ENCODE results near the gene TOR3A. TPM values are rescaled to one million over a fixed set of nuclear protein-coding genes. Genes with fewer than 3 reads are reported as not detected.

TOR3A gene
- total RNA-seq, 4 donors from 2014 or later = 19.2 to 42.9 (median 33.9) TPM

DNA sequence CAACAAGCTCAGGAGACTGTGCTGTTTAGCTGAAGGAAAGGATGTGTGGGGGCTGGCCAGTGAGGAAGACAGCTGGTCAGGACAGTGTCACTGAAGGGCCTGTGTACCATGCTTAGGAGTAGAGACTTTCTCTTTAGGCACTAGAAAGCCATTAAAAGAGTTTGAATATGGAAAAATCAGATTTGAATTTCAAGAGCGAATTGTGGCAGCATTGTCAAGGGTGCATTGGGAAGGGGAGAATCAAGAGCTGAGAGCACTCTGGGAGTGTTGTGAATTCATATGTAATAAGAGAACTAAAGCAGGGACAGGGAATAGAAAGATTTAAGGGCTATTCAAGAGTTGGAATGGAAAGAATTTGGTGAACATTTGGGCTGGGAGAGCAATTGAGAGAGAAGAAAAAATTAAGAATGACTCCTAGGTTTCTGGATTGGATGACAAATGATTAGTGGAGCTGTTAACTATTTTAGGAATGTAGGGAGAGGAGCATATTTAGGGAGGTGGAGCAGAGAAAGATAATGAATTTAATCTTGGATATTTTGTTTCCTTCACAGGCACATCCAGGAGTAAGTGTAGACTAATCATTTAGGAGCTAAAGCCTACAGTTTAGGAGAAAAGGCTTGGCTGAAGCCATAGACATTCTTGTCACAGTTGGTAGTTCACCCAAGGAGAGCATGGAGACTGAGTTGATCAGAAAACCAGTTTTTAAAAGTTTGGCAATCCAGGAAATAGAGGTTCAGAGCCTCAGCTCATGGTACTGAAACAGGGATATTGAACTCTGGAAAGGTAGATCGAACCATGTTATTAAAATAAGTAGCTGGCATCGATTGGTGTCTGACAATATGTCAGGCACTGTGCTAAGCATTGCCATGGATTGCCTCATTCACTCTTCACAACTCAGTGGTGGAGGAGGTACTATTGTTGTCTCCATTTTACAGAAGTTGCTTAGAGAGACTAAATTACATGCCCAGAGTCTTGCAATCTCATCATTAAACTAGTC lies 23.1 kb upstream of the TOR3A start:
- no peaks in the 10 kb centered on the region for H3K4me1 ChIP-seq
- TF ChIP-seq, protein P1, sequence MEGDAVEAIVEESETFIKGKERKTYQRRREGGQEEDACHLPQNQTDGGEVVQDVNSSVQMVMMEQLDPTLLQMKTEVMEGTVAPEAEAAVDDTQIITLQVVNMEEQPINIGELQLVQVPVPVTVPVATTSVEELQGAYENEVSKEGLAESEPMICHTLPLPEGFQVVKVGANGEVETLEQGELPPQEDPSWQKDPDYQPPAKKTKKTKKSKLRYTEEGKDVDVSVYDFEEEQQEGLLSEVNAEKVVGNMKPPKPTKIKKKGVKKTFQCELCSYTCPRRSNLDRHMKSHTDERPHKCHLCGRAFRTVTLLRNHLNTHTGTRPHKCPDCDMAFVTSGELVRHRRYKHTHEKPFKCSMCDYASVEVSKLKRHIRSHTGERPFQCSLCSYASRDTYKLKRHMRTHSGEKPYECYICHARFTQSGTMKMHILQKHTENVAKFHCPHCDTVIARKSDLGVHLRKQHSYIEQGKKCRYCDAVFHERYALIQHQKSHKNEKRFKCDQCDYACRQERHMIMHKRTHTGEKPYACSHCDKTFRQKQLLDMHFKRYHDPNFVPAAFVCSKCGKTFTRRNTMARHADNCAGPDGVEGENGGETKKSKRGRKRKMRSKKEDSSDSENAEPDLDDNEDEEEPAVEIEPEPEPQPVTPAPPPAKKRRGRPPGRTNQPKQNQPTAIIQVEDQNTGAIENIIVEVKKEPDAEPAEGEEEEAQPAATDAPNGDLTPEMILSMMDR (IDR thresholded peaks at IDR 0.05) = no peak
- no peak for TF ChIP-seq POLR2A (IDR thresholded peaks at IDR 0.05)
- no peak overlapping the region for H3K27ac ChIP-seq
- no peak overlapping the region for H3K4me3 ChIP-seq
- H3K9me3 ChIP-seq = no peaks in the 10 kb centered on the region
- H3K36me3 ChIP-seq = peaks cover 0 to 41% (median 0%) of the 10 kb centered on the region in 3 donors
- no peak for DNase-seq
- no peaks in the 10 kb centered on the region for H3K27me3 ChIP-seq

- Histone ChIP-seq H3K27ac (no peak overlapping the region), H3K4me3 (no peak overlapping the region), H3K9me3 (no peaks in the 10 kb centered on the region), H3K4me1 (no peaks in the 10 kb centered on the region), H3K36me3 (peaks cover 0 to 39% (median 0%) of the 10 kb centered on the region in 3 donors), H3K27me3 (no peaks in the 10 kb centered on the region)
- DNase-seq = no peak
- TF ChIP-seq, protein P1 (IDR thresholded peaks at IDR 0.05) = no peak
- no peak for TF ChIP-seq POLR2A (IDR thresholded peaks at IDR 0.05)
Observed at GRCh38 chr1:179061360-179062282, 20.2 kb upstream of the TOR3A start.

- Histone ChIP-seq H3K4me1 (no peaks in the 10 kb centered on the region), H3K4me3 (no peak overlapping the region), H3K9me3 (no peaks in the 10 kb centered on the region), H3K27ac (no peak overlapping the region), H3K36me3 (peaks cover 0 to 72% (median 0%) of the 10 kb centered on the region in 3 donors), H3K27me3 (no peaks in the 10 kb centered on the region)
- no peak for DNase-seq
- no peak for TF ChIP-seq POLR2A (IDR thresholded peaks at IDR 0.05)
- TF ChIP-seq, protein P1 (IDR thresholded peaks at IDR 0.05) = no peak
Observed at GRCh38 chr1:179066471-179066870, 15.4 kb upstream of the TOR3A start.

- Histone ChIP-seq H3K9me3 (no peaks in the 10 kb centered on the region), H3K36me3 (peaks cover 0 to 11% (median 2%) of the 10 kb centered on the region in 3 donors), H3K4me1 (peaks cover 0 to 12% (median 4%) of the 10 kb centered on the region in 4 donors), H3K4me3 (no peak overlapping the region), H3K27ac (no peak overlapping the region), H3K27me3 (no peaks in the 10 kb centered on the region)
- no peak for DNase-seq
- no peak for TF ChIP-seq POLR2A (IDR thresholded peaks at IDR 0.05)
- TF ChIP-seq, protein P1 (IDR thresholded peaks at IDR 0.05) = no peak
Observed at GRCh38 chr1:179077396-179077795, 4.5 kb upstream of the TOR3A start.

DNA sequence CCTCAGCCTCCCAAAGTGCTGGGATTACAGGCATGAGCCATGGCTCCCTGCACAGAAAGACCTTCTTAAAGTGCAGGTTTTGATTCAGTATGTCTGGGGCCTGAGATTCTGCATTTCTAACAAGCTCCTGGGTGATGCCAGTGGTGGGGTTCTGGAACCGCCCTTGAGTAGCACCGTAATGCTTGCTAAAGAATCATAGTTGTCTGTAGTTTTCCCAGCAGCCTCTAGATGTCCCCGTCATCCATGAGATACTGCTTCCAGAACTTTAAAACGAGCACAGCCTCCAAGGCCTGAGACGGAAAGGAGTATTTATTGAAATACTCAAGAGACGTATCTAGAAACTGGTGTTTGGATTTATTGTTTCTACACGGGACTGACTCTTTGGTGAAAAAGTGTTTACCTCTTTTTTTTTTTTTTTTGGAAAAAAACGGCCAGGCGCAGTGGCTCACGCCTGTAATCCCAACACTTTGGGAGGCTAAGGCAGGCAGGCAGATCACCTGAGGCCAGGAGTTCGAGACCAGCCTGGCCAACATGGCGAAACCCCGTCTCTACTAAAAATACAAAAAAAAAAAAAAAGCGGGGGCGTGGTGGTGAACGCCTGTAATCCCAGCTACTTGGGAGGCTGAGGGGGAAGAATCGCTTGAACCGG lies 2.6 kb upstream of the TOR3A start:
- DNase-seq = peak in 2 of 3 donors; percentile 59 to 77

More for the DNA sequence above, 2.6 kb upstream of the TOR3A start:
- no peak for TF ChIP-seq POLR2A (IDR thresholded peaks at IDR 0.05)
- TF ChIP-seq, protein P1 (IDR thresholded peaks at IDR 0.05) = peak; percentile 19 to 85 (median 82)
- peaks cover 0 to 26% (median 12%) of the 10 kb centered on the region in 4 donors for H3K4me1 ChIP-seq
- H3K36me3 ChIP-seq = no peaks in the 10 kb centered on the region
- no peak overlapping the region for H3K27ac ChIP-seq
- no peak overlapping the region for H3K4me3 ChIP-seq
- no peaks in the 10 kb centered on the region for H3K27me3 ChIP-seq
- no peaks in the 10 kb centered on the region for H3K9me3 ChIP-seq
